BE2C (cell line): ENCODE data around the gene GNAL.
"Not testable (repeated sequence)": the region's sequence is repeated elsewhere in the genome, so short reads cannot be mapped to it uniquely, and the experiment has no call there.

Source experiments
- DNase-seq: peaks from one replicate; pipeline ENCODE4 v3.0.0-alpha.2; 2020
- H3K27me3 ChIP-seq: fragments of 250-450 bp; sonication (Bioruptor Pico); 2 replicates; pipeline ENCODE4 v1.5.1; 2020; ENCODE audit warnings: mild to moderate bottlenecking
- H3K36me3 ChIP-seq: fragments of 250-450 bp; sonication (Bioruptor Pico); 2 replicates; pipeline ENCODE4 v1.5.1; 2020; ENCODE audit warnings: mild to moderate bottlenecking
- H3K4me1 ChIP-seq: fragments of 250-450 bp; sonication (Bioruptor Pico); 2 replicates; pipeline ENCODE4 v1.5.1; 2020
- H3K4me3 ChIP-seq: 2 replicates; pipeline ENCODE4 v1.5.1; 2011; ENCODE audit warnings: low read depth, low read length
- H3K9me3 ChIP-seq: fragments of 250-450 bp; sonication (Bioruptor Pico); 2 replicates; pipeline ENCODE4 v1.5.1; 2020
- TF ChIP-seq, protein P1 (sequence below): IDR thresholded peaks from 2 replicates; pipeline ENCODE4 v1.5.1; 2012; ENCODE audit warnings: mild to moderate bottlenecking, low read depth, low read length

The GNAL gene

GRCh38 chr18:11678211-11678610 is 10.9 kb upstream of the GNAL start:
- Histone ChIP-seq H3K27me3 (no peaks in the 10 kb centered on the region), H3K4me3 (no peak overlapping the region), H3K4me1 (no peaks in the 10 kb centered on the region), H3K36me3 (no peaks in the 10 kb centered on the region), H3K9me3 (no peaks in the 10 kb centered on the region)
- TF ChIP-seq, protein P1, sequence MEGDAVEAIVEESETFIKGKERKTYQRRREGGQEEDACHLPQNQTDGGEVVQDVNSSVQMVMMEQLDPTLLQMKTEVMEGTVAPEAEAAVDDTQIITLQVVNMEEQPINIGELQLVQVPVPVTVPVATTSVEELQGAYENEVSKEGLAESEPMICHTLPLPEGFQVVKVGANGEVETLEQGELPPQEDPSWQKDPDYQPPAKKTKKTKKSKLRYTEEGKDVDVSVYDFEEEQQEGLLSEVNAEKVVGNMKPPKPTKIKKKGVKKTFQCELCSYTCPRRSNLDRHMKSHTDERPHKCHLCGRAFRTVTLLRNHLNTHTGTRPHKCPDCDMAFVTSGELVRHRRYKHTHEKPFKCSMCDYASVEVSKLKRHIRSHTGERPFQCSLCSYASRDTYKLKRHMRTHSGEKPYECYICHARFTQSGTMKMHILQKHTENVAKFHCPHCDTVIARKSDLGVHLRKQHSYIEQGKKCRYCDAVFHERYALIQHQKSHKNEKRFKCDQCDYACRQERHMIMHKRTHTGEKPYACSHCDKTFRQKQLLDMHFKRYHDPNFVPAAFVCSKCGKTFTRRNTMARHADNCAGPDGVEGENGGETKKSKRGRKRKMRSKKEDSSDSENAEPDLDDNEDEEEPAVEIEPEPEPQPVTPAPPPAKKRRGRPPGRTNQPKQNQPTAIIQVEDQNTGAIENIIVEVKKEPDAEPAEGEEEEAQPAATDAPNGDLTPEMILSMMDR, result no peak
- DNase-seq, result no peak

DNA sequence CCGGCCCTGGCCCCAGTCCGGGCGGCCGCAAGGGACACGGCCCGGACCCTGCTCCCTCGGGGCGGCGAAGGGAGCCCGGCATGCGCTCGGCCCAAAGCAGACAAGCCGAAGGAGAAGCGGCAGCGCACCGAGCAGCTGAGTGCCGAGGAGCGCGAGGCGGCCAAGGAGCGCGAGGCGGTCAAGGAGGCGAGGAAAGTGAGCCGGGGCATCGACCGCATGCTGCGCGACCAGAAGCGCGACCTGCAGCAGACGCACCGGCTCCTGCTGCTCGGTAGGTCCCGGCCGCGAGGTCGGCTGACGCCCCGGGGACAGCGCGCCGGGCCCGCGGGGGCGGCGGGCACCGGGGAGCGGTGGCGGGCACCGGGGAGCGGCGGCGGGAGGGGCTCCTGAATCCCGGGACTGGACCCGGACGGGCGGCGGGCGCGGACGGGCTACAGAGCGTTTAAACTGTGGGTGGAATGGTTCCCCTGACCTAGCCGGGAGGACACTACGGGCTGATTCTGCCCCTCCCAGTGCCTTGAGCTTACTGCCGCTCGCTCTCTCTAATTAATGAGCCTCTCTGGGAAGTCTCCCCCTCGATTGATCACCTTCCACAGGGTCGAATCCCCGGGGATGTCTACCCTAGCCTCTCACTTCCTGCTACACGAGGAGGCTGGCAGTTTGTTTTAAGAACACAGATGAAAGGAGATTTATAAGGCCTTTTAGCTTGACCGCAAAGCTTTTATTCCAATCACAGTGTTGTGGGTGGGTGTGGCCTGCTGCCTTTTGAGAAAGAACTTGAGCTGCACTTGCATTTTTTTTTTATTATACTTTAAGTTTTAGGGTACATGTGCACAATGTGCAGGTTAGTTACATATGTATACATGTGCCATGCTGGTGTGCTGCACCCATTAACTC is 853 bp downstream of the GNAL start:
- DNase-seq, result peak; percentile 5
- TF ChIP-seq, protein P1, result no peak
- no peak overlapping the region for H3K4me3 ChIP-seq
- H3K36me3 ChIP-seq, result no peaks in the 10 kb centered on the region
- no peaks in the 10 kb centered on the region for H3K9me3 ChIP-seq
- H3K27me3 ChIP-seq, result peaks cover 19% of the 10 kb centered on the region
- H3K4me1 ChIP-seq, result no peaks in the 10 kb centered on the region

- not testable (repeated sequence) for H3K4me1 ChIP-seq, H3K9me3 ChIP-seq, H3K4me3 ChIP-seq, H3K36me3 ChIP-seq, DNase-seq
- peaks cover 19% of the 10 kb centered on the region for H3K27me3 ChIP-seq
These were observed 1.6 kb downstream of the GNAL start for GRCh38 chr18:11690660-11691059.

GRCh38 chr18:11695736-11696135 is 6.7 kb downstream of the GNAL start:
- H3K27me3 ChIP-seq, result no peaks in the 10 kb centered on the region
- TF ChIP-seq, protein P1, result no peak
- no peaks in the 10 kb centered on the region for H3K4me1 ChIP-seq
- no peaks in the 10 kb centered on the region for H3K36me3 ChIP-seq
- H3K4me3 ChIP-seq, result no peak overlapping the region
- DNase-seq, result no peak
- no peaks in the 10 kb centered on the region for H3K9me3 ChIP-seq

DNA sequence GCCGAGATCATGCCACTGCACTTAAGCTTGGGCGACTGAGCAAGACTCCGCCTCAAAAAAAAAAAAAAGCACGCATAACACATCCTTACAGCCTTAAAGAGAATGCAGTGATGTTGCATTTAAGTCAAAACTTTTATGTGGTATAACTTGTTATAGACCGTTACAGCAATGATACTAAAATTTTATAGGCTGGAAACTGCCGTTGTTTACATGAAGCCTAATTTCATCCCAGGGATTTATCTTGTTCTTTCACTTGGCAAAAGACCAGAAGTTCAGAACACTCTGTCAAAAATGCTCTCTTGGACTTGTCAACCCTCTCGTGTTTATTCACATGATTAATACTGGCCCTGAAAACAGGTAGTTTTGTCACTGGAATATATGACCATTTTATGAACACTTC is 7.4 kb downstream of the GNAL start:
- no peak for DNase-seq
- H3K4me1 ChIP-seq, result no peaks in the 10 kb centered on the region

GRCh38 chr18:11700876-11701275 is 11.8 kb downstream of the GNAL start:
- TF ChIP-seq, protein P1, result no peak

More for the DNA sequence above, 7.4 kb downstream of the GNAL start:
- TF ChIP-seq, protein P1, result no peak
- no peaks in the 10 kb centered on the region for H3K36me3 ChIP-seq
- H3K4me3 ChIP-seq, result no peak overlapping the region
- H3K27me3 ChIP-seq, result no peaks in the 10 kb centered on the region
- H3K9me3 ChIP-seq, result no peaks in the 10 kb centered on the region

More at GRCh38 chr18:11700876-11701275, 11.8 kb downstream of the GNAL start:
- no peaks in the 10 kb centered on the region for H3K4me1 ChIP-seq
- no peak for DNase-seq
- H3K36me3 ChIP-seq, result no peaks in the 10 kb centered on the region
- no peaks in the 10 kb centered on the region for H3K9me3 ChIP-seq
- H3K4me3 ChIP-seq, result no peak overlapping the region
- 0 out of 2 replicates have a peak, but pooled peaks cover 3% of the 10 kb centered on the region for H3K27me3 ChIP-seq
